ENCODE data around the gene ZNF532.

DNA sequence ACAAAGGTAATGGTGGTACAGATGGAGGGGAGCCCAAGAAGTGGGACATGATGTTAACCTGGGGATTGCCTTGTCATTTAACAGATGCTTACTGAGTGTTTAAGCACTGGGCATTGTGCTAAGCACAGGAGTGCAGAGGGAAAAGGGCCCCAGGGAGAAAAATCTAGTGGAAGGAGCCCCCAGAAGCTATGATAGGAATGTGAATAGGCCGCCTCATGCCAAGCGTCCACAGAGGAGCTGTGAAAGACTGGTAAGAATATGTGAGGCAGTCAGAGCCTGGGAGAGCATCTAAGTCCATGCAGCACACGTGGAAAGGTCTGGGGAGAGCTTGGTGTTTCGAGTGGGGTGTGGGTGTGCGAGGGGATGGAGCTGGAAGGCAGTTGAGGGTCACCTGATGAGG is 5.5 kb downstream of the ZNF532 start:
- TF ChIP-seq GATA1 (IDR thresholded peaks at IDR 0.05; ENCODE audit: low read depth, low read length) (no peak), POLR2A (IDR thresholded peaks at IDR 0.05; ENCODE audit: low read length) (no peak)

All from erythroblast (primary cell).